GM12801 (cell line): Measurements from ENCODE around the gene MYOD1.

Experiments
- TF ChIP-seq, protein P1 (sequence below): IDR thresholded peaks from one replicate; pipeline ENCODE4 v1.5.1; 2011; ENCODE audit warnings: control low read depth; ENCODE audit not compliant: insufficient read length; ENCODE audit errors: extremely low read depth

The MYOD1 gene

DNA sequence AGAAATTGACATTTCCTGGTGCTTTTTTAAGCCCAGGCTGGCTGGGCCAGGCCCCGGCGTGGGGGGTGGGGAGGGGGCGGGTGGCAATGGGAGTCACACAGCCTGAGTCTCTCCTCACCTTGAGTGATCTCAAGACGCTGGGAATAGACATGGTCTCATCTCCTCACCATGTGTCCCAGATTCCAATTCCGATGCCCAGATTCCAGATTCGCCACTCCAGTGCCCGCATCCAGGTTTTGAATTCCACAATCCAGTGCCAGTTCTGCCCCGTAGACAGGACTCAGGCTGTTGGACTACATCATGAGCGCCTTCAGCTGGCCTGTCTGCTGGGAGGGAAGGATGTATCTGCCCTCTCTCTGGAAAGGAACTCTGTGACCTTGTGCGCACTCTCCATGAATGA is 34.3 kb downstream of the MYOD1 start:
- TF ChIP-seq, protein P1, sequence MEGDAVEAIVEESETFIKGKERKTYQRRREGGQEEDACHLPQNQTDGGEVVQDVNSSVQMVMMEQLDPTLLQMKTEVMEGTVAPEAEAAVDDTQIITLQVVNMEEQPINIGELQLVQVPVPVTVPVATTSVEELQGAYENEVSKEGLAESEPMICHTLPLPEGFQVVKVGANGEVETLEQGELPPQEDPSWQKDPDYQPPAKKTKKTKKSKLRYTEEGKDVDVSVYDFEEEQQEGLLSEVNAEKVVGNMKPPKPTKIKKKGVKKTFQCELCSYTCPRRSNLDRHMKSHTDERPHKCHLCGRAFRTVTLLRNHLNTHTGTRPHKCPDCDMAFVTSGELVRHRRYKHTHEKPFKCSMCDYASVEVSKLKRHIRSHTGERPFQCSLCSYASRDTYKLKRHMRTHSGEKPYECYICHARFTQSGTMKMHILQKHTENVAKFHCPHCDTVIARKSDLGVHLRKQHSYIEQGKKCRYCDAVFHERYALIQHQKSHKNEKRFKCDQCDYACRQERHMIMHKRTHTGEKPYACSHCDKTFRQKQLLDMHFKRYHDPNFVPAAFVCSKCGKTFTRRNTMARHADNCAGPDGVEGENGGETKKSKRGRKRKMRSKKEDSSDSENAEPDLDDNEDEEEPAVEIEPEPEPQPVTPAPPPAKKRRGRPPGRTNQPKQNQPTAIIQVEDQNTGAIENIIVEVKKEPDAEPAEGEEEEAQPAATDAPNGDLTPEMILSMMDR, result no peak

DNA sequence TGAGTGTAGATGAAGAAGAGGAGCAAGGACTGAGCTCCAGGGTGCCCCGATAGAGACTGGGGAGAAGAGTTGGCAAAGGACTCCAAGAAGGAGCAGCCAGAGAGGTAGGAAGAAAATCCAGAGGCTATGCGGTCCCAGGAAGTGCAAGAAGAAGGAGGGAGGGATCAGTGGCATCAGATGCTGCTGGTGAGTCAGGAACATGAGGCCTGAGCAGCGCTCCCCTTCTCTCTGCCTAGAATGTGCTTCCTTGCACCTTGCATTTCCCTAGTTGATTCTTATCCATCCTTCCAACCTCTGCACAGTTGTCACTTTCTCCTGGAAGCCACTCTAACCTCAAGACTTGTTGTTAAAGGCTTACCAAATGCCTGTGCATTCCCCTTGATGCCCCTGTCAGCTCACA is 36.5 kb downstream of the MYOD1 start:
- TF ChIP-seq, protein P1, result no peak

DNA sequence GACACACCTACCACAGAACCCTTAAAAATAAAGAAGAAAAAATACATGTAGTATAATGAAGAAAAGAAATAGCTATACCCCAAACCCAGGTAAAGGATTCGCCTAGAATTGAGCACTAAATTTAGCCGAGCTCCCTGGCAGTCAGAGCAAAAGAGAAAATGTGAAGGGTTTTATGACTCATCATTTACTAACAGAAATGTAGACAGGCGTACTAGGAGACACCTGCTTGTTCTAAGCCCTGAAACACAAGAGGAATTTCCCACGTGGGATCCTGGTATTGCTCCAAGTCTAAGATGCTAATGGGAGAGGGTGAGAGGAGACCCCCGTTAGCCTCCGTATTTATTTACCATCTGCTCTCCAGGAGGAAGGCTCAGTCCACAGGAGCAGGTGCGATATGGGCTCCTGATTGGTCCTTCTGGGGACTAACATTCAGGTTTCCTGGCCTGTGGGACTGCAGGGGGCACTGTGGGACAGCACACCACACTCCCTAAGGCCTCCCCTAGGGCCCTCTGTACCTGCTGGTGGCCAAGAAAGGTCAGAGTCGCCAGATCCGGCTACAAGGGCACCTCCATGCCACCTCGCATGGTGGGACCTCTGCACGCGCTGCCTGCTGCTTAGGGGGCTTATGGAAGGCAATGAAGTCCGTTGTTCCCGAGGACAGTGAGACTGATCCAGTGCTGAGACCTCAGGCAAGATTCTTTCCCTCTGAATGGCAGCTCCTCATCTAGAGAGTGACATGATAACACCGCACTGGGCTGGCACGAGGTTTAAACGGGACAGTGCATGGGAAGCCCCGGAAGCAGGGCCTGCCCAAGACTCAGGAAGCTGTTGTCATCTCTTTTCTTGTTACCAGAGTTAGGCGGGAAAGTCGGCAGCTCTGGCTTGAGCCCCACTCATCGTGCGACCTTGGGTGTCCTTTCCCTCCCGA is 41.0 kb downstream of the MYOD1 start:
- TF ChIP-seq, protein P1, result no peak

DNA sequence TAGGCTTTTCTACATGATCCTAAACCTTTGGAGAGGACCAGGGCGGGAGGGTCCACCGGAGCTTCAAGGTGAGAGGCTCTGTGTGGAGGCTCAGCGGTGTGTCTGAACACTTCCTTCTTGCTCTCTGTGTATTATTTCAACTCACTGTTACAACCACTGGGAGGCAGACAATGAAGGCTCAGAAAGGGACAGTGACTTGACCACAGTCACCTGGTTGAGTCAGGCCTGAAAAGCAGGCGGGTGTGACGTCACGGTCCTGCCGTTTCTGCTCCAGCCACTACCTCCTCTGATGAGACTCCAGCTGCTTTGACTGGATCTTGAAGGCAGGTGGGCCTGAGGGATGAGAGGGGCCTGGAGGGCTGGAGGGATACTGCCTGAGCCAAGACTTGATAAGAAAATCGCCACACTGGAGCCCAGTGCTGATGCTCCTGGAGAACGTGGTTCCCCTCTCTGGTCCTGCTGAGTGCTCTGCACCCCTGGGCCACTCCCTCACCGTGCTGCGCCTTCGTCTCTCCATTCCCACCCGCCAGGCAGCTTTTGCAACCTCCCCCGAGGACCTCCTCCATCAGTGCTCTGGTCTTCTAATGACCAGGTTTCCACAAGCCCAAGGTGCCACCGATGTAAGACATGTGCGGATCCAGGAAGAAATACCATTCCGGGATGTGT is 43.1 kb downstream of the MYOD1 start:
- TF ChIP-seq, protein P1, result no peak

DNA sequence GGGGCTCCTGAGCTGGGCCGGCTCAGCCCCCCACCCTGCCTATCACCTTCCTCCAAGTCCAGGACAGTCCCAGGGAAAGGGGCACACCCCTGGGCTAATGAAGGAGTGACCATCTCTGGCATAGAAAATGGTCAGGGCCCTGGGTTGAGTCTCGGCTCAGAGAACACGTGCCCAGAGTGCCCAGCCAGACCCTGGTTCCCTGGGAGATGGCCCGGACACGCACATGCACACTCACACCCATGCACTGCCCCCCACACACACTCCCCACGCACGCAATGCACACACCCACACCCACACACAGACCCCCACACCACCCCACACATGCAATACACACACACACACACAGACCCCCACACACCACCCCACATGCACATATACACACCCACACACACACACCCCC is 43.9 kb downstream of the MYOD1 start:
- TF ChIP-seq, protein P1, result no peak

DNA sequence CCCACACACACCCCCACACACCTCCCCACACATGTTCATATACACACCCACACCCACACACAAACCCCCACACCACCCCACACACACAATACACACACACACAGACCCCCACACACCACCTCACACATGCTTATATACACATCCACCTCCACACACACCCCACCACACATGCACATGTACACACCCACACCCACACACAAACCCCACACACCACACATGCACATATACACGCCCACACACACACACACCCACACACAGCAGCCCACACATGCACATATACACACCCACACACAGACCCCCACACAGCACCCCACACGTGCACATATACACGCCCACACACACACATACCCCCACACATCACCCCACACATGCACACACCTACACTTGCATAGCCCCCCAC is 44.3 kb downstream of the MYOD1 start:
- TF ChIP-seq, protein P1, result no peak

DNA sequence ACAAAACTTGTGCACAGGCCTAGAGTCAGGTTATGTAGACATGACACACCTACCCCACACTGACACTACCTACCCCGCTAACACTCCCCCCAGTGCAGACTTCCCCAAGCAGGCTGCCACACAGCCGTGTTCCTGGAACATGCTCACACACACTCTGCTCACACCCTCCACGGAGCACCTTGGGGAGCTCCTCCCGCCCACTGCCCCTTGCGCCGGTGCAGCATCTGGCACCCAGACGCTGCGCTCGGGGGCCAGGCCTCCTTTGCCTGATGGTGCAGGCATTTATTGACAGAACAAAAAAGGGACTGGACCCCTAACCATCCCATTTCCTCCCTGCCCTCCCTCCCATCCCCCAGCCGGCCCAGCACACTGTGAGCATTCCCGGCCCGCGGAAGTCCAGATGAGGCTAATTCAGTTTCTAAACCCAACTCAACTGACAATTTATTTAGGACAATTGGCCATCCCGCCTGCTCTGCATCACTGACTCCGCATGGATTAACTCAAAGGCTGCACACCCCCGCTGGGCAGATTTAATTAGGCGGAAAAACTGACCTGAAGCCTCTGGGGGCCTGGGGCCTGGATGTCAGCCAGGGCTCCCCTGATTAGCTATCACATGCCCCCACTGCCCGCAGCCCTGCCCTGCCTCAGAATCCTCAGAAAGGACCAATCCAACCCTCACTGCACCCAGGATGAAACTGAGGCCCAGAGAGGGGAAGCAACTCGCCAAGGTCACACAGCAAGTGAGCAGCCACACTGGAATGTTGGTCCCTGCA is 45.3 kb downstream of the MYOD1 start:
- TF ChIP-seq, protein P1, result no peak
